ENCODE results near the gene RBM28.

RBM28 gene

GRCh38 chr7:128303643-128304042, 40.1 kb downstream of the RBM28 start:
- Histone ChIP-seq H3K36me3 (ENCODE audit: control insufficient read depth in 1 of 2, insufficient read depth in 2 of 2, low read depth in 1 of 2, low read length in 2 of 2) (peaks cover 34 to 56% of the 10 kb centered on the region in 2 experiments), H2AFZ (ENCODE audit: low read depth, low read length) (no peak overlapping the region), H2BK5ac (ENCODE audit: low read depth, low read length, poor library complexity, severe bottlenecking) (no peak overlapping the region), H3K9ac (ENCODE audit: low read length) (no peak overlapping the region), H2BK15ac (ENCODE audit: low read depth, poor library complexity, severe bottlenecking) (no peak overlapping the region), H3K9me3 (ENCODE audit: control insufficient read depth, low read length) (no peaks in the 10 kb centered on the region), H3K18ac (ENCODE audit: low read depth in 1 of 2, low read length in 2 of 2) (no peak overlapping the region), H3K4me2 (ENCODE audit: low read length, poor library complexity, severe bottlenecking) (no peak overlapping the region), H2BK120ac (ENCODE audit: low read depth, low read length) (no peak overlapping the region), H4K8ac (ENCODE audit: low read length) (no peak overlapping the region), H3K27ac (ENCODE audit: low read length, poor library complexity, severe bottlenecking) (no peak overlapping the region), H2AK5ac (ENCODE audit: low read length, severe bottlenecking) (no peak overlapping the region), H3K4me3 (ENCODE audit: insufficient read depth in 1 of 2, low read depth in 1 of 2, low read length in 2 of 2) (no peak overlapping the region), H3K79me1 (replicated peaks; ENCODE audit: low read length, poor library complexity, severe bottlenecking) (no peaks in the 10 kb centered on the region), H3K23ac (ENCODE audit: low read length in 2 of 2) (no peak overlapping the region), H2BK12ac (ENCODE audit: low read length in 2 of 2) (no peak overlapping the region), H4K91ac (ENCODE audit: low read length) (no peak overlapping the region), H3K4ac (ENCODE audit: low read depth in 1 of 2, low read length in 2 of 2) (no peak overlapping the region), H3K14ac (ENCODE audit: low read length in 2 of 2) (no peak overlapping the region), H3K27me3 (ENCODE audit: control insufficient read depth in 1 of 2, insufficient read depth in 1 of 2, low read length in 2 of 2) (no peaks in the 10 kb centered on the region), H3K4me1 (ENCODE audit: control insufficient read depth, insufficient read depth, low read depth, low read length) (no peaks in the 10 kb centered on the region)
- 90% methylated on average over 5 of the region's 5 CpGs for WGBS
- no peak for DNase-seq

GRCh38 chr7:128303133-128303532, 40.6 kb downstream of the RBM28 start:
- Histone ChIP-seq H3K14ac (ENCODE audit: low read length in 2 of 2) (no peak overlapping the region), H2BK120ac (ENCODE audit: low read depth, low read length) (no peak overlapping the region), H2BK15ac (ENCODE audit: low read depth, poor library complexity, severe bottlenecking) (no peak overlapping the region), H3K4me1 (ENCODE audit: control insufficient read depth, insufficient read depth, low read depth, low read length) (no peaks in the 10 kb centered on the region), H2BK5ac (ENCODE audit: low read depth, low read length, poor library complexity, severe bottlenecking) (no peak overlapping the region), H2AFZ (ENCODE audit: low read depth, low read length) (no peak overlapping the region), H3K4me2 (ENCODE audit: low read length, poor library complexity, severe bottlenecking) (no peak overlapping the region), H3K23ac (ENCODE audit: low read length in 2 of 2) (no peak overlapping the region), H3K18ac (ENCODE audit: low read depth in 1 of 2, low read length in 2 of 2) (no peak overlapping the region), H4K91ac (ENCODE audit: low read length) (no peak overlapping the region), H4K8ac (ENCODE audit: low read length) (no peak overlapping the region), H3K4me3 (ENCODE audit: insufficient read depth in 1 of 2, low read depth in 1 of 2, low read length in 2 of 2) (no peak overlapping the region), H3K79me1 (replicated peaks; ENCODE audit: low read length, poor library complexity, severe bottlenecking) (no peaks in the 10 kb centered on the region), H3K9ac (ENCODE audit: low read length) (no peak overlapping the region), H3K9me3 (ENCODE audit: control insufficient read depth, low read length) (no peaks in the 10 kb centered on the region), H3K4ac (ENCODE audit: low read depth in 1 of 2, low read length in 2 of 2) (no peak overlapping the region), H3K27ac (ENCODE audit: low read length, poor library complexity, severe bottlenecking) (no peak overlapping the region), H2AK5ac (ENCODE audit: low read length, severe bottlenecking) (no peak overlapping the region), H3K27me3 (ENCODE audit: control insufficient read depth in 1 of 2, insufficient read depth in 1 of 2, low read length in 2 of 2) (no peaks in the 10 kb centered on the region), H2BK12ac (ENCODE audit: low read length in 2 of 2) (no peak overlapping the region), H3K36me3 (ENCODE audit: control insufficient read depth in 1 of 2, insufficient read depth in 2 of 2, low read depth in 1 of 2, low read length in 2 of 2) (peaks cover 34 to 52% of the 10 kb centered on the region in 2 experiments)
- no peak for DNase-seq
- WGBS = 95% methylated on average over 2 of the region's 2 CpGs

- H3K36me3 ChIP-seq (ENCODE audit: control insufficient read depth in 1 of 2, insufficient read depth in 2 of 2, low read depth in 1 of 2, low read length in 2 of 2) = peaks cover 34 to 42% of the 10 kb centered on the region in 2 experiments
- H3K27ac ChIP-seq (ENCODE audit: low read length, poor library complexity, severe bottlenecking) = no peak overlapping the region
- H2BK120ac ChIP-seq (ENCODE audit: low read depth, low read length) = no peak overlapping the region
- H2AK5ac ChIP-seq (ENCODE audit: low read length, severe bottlenecking) = no peak overlapping the region
- no peak overlapping the region for H3K4ac ChIP-seq (ENCODE audit: low read depth in 1 of 2, low read length in 2 of 2)
- H3K27me3 ChIP-seq (ENCODE audit: control insufficient read depth in 1 of 2, insufficient read depth in 1 of 2, low read length in 2 of 2) = no peaks in the 10 kb centered on the region
- no peaks in the 10 kb centered on the region for H3K9me3 ChIP-seq (ENCODE audit: control insufficient read depth, low read length)
- H2BK5ac ChIP-seq (ENCODE audit: low read depth, low read length, poor library complexity, severe bottlenecking) = no peak overlapping the region
- H3K4me3 ChIP-seq (ENCODE audit: insufficient read depth in 1 of 2, low read depth in 1 of 2, low read length in 2 of 2) = no peak overlapping the region
- H3K4me2 ChIP-seq (ENCODE audit: low read length, poor library complexity, severe bottlenecking) = no peak overlapping the region
- H3K14ac ChIP-seq (ENCODE audit: low read length in 2 of 2) = no peak overlapping the region
- H3K9ac ChIP-seq (ENCODE audit: low read length) = no peak overlapping the region
- H2AFZ ChIP-seq (ENCODE audit: low read depth, low read length) = no peak overlapping the region
- no peaks in the 10 kb centered on the region for H3K79me1 ChIP-seq (replicated peaks; ENCODE audit: low read length, poor library complexity, severe bottlenecking)
- no peak overlapping the region for H2BK12ac ChIP-seq (ENCODE audit: low read length in 2 of 2)
- no peak overlapping the region for H3K23ac ChIP-seq (ENCODE audit: low read length in 2 of 2)
- H3K18ac ChIP-seq (ENCODE audit: low read depth in 1 of 2, low read length in 2 of 2) = no peak overlapping the region
- 91% methylated on average over 9 of the region's 10 CpGs for WGBS
- H2BK15ac ChIP-seq (ENCODE audit: low read depth, poor library complexity, severe bottlenecking) = no peak overlapping the region
- no peaks in the 10 kb centered on the region for H3K4me1 ChIP-seq (ENCODE audit: control insufficient read depth, insufficient read depth, low read depth, low read length)
- DNase-seq = no peak
- no peak overlapping the region for H4K8ac ChIP-seq (ENCODE audit: low read length)
- H4K91ac ChIP-seq (ENCODE audit: low read length) = no peak overlapping the region
Measured at GRCh38 chr7:128302139-128302538, 41.6 kb downstream of the RBM28 start.

GRCh38 chr7:128299109-128299607, 44.5 kb downstream of the RBM28 start:
- Histone ChIP-seq H2AFZ (ENCODE audit: low read depth, low read length) (no peak overlapping the region), H3K18ac (ENCODE audit: low read depth in 1 of 2, low read length in 2 of 2) (no peak overlapping the region), H3K14ac (ENCODE audit: low read length in 2 of 2) (no peak overlapping the region), H3K9me3 (ENCODE audit: control insufficient read depth, low read length) (no peaks in the 10 kb centered on the region), H3K4me2 (ENCODE audit: low read length, poor library complexity, severe bottlenecking) (no peak overlapping the region), H2BK12ac (ENCODE audit: low read length in 2 of 2) (no peak overlapping the region), H3K27ac (ENCODE audit: low read length, poor library complexity, severe bottlenecking) (no peak overlapping the region), H4K91ac (ENCODE audit: low read length) (no peak overlapping the region), H2BK15ac (ENCODE audit: low read depth, poor library complexity, severe bottlenecking) (no peak overlapping the region), H2BK120ac (ENCODE audit: low read depth, low read length) (no peak overlapping the region), H3K79me1 (replicated peaks; ENCODE audit: low read length, poor library complexity, severe bottlenecking) (no peaks in the 10 kb centered on the region), H3K36me3 (ENCODE audit: control insufficient read depth in 1 of 2, insufficient read depth in 2 of 2, low read depth in 1 of 2, low read length in 2 of 2) (peaks cover 17 to 18% of the 10 kb centered on the region in 2 experiments), H3K4ac (ENCODE audit: low read depth in 1 of 2, low read length in 2 of 2) (no peak overlapping the region), H3K4me1 (ENCODE audit: control insufficient read depth, insufficient read depth, low read depth, low read length) (no peaks in the 10 kb centered on the region), H3K23ac (ENCODE audit: low read length in 2 of 2) (no peak overlapping the region), H3K9ac (ENCODE audit: low read length) (no peak overlapping the region), H3K4me3 (ENCODE audit: insufficient read depth in 1 of 2, low read depth in 1 of 2, low read length in 2 of 2) (no peak overlapping the region), H4K8ac (ENCODE audit: low read length) (no peak overlapping the region), H3K27me3 (ENCODE audit: control insufficient read depth in 1 of 2, insufficient read depth in 1 of 2, low read length in 2 of 2) (no peaks in the 10 kb centered on the region), H2BK5ac (ENCODE audit: low read depth, low read length, poor library complexity, severe bottlenecking) (no peak overlapping the region), H2AK5ac (ENCODE audit: low read length, severe bottlenecking) (no peak overlapping the region)
- WGBS = 46% methylated on average over 3 of the region's 7 CpGs
- DNase-seq = no peak
